Panc1 (cell line): ENCODE measurements around the gene GOPC. TPM values are rescaled to one million over a fixed set of nuclear protein-coding genes. Genes with fewer than 3 reads are reported as not detected.
A peak's percentile ranks its signal among the peaks of the same experiment; 100 is the strongest.

ENCODE experiments used
- ATAC-seq: fragments of 200-7000 bp; cut with Tn5 transposase; 2 replicates; pipeline ENCODE4 v1.9.1; 2020; ENCODE audit warnings: mild to moderate bottlenecking, moderate library complexity
- BruUV-seq: library from RNA; stranded (reverse); fragments of 400-500 nt; replicated peaks from 2 replicates; lab custom pipeline; 2021; lab: Mats Ljungman, UMichigan
- CTCF ChIA-PET: fragments of 300-600 bp; sonication (Branson Sonifier 250); formaldehyde crosslinking; loops from one replicate; lab custom pipeline; 2022; ENCODE audit warnings: antibody characterized with exemption; lab: Charles Lee
- POLR2A ChIA-PET: fragments of 300-600 bp; sonication (Branson Sonifier 250); formaldehyde crosslinking; loops from one replicate; lab custom pipeline; 2022; ENCODE audit warnings: antibody characterized with exemption; lab: Charles Lee
- DNase-seq: peaks from one replicate; pipeline ENCODE4 v3.0.0-alpha.2; 2010; ENCODE audit warnings: low read depth, low spot score
- H3K27ac ChIP-seq: 2 replicates; pipeline ENCODE4 v1.5.1; 2011; ENCODE audit warnings: mild to moderate bottlenecking, low read length, inconsistent platforms
- H3K27me3 ChIP-seq: fragments of 200-500 bp; sonication (Bioruptor generic); 2 replicates; pipeline ENCODE4 v1.6.0; 2014; ENCODE audit warnings: low read length, inconsistent platforms; ENCODE audit not compliant: control insufficient read depth, insufficient read depth
- H3K36me3 ChIP-seq: fragments of 200-500 bp; sonication (Bioruptor generic); 2 replicates; pipeline ENCODE4 v1.5.1; 2014; ENCODE audit warnings: inconsistent platforms, mild to moderate bottlenecking, low read length, moderate library complexity; ENCODE audit not compliant: control insufficient read depth, insufficient read depth
- H3K4me1 ChIP-seq: 2 replicates; pipeline ENCODE4 v1.5.1; 2011; ENCODE audit warnings: inconsistent platforms, mild to moderate bottlenecking, low read length, moderate library complexity; ENCODE audit not compliant: control insufficient read depth, insufficient read depth
- H3K4me3 ChIP-seq, 2 experiments: 2 replicates each; pipeline ENCODE4 v1.5.1; 2011 to 2012; ENCODE audit warnings: low read depth in 2 of 2, low read length in 2 of 2, mild to moderate bottlenecking in 2 of 2, inconsistent platforms in 1 of 2, moderate library complexity in 1 of 2
- H3K9me3 ChIP-seq: fragments of 200-500 bp; sonication (Bioruptor generic); 2 replicates; pipeline ENCODE4 v1.5.1; 2014; ENCODE audit warnings: low read depth, mild to moderate bottlenecking, inconsistent platforms, low read length, moderate library complexity; ENCODE audit not compliant: control insufficient read depth, insufficient read depth
- POLR2AphosphoS5 ChIP-seq: IDR thresholded peaks from 2 replicates; pipeline ENCODE4 v1.6.1; 2012; ENCODE audit warnings: mild to moderate bottlenecking, low read depth, low read length, moderate library complexity
- SIN3A ChIP-seq: IDR thresholded peaks from 2 replicates; pipeline ENCODE4 v1.6.1; 2012; ENCODE audit warnings: low read depth, mild to moderate bottlenecking, low read length, moderate library complexity, borderline replicate concordance; ENCODE audit not compliant: insufficient read depth
- TCF7L2 ChIP-seq: IDR thresholded peaks from 2 replicates; pipeline ENCODE4 v1.6.1; 2011; ENCODE audit warnings: mild to moderate bottlenecking, low read depth, low read length, inconsistent platforms
- in situ Hi-C: cut with HindIII; loops from 2 replicates; pipeline ENCODE4 v1.10.0; 2016; ENCODE audit warnings: low sequenced_read_pairs, low pct_unique_long_range_greater_than_20kb
- intact Hi-C: fragments of 100-400 bp; cut with micrococcal nuclease; formaldehyde crosslinking; loops from one replicate; pipeline ENCODE4 v1.10.0; 2022; ENCODE audit not compliant: unreplicated experiment
- total RNA-seq: library from RNA; stranded (reverse); gene quantifications from one replicate; pipeline ENCODE4 v1.2.1, GENCODE V29; 2021; ENCODE audit not compliant: unreplicated experiment
- TF ChIP-seq, protein P1 (sequence below): fragments of 450-650 bp; IDR thresholded peaks from 2 replicates; pipeline ENCODE4 v1.5.1; 2017; ENCODE audit warnings: mild to moderate bottlenecking
- TF ChIP-seq, protein P2 (sequence below), 2 experiments: IDR thresholded peaks; 2 replicates each; pipeline ENCODE4 v1.6.1; 2011 to 2012; ENCODE audit warnings: low read depth in 2 of 2, control low read depth in 1 of 2, low read length in 1 of 2, mild to moderate bottlenecking in 1 of 2, moderate library complexity in 1 of 2; ENCODE audit not compliant: insufficient read depth in 1 of 2

Gene GOPC
- total RNA-seq, 1 experiment from 2014 or later = 32.2 TPM

- in situ Hi-C loops = no loop called here
- POLR2A ChIA-PET = no interaction called here
- H3K27ac ChIP-seq = no peak overlapping the region
- no peaks in the 10 kb centered on the region for H3K36me3 ChIP-seq
- H3K27me3 ChIP-seq = no peaks in the 10 kb centered on the region; the same call in 1 of the 2 replicates
- H3K4me3 ChIP-seq = no peak overlapping the region
- DNase-seq (no peak), ATAC-seq (no peak)
- CTCF ChIA-PET = interaction anchor here (0.7 kb wide), 1 partner anchor 637 kb away, joined by 3 read pairs; no protein-coding TSS in a partner anchor
- intact Hi-C loops = no loop called here
- TF ChIP-seq TCF7L2 (no peak), POLR2AphosphoS5 (no peak), SIN3A (no peak)
- TF ChIP-seq, protein P1, sequence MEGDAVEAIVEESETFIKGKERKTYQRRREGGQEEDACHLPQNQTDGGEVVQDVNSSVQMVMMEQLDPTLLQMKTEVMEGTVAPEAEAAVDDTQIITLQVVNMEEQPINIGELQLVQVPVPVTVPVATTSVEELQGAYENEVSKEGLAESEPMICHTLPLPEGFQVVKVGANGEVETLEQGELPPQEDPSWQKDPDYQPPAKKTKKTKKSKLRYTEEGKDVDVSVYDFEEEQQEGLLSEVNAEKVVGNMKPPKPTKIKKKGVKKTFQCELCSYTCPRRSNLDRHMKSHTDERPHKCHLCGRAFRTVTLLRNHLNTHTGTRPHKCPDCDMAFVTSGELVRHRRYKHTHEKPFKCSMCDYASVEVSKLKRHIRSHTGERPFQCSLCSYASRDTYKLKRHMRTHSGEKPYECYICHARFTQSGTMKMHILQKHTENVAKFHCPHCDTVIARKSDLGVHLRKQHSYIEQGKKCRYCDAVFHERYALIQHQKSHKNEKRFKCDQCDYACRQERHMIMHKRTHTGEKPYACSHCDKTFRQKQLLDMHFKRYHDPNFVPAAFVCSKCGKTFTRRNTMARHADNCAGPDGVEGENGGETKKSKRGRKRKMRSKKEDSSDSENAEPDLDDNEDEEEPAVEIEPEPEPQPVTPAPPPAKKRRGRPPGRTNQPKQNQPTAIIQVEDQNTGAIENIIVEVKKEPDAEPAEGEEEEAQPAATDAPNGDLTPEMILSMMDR = no peak
- TF ChIP-seq, protein P2, sequence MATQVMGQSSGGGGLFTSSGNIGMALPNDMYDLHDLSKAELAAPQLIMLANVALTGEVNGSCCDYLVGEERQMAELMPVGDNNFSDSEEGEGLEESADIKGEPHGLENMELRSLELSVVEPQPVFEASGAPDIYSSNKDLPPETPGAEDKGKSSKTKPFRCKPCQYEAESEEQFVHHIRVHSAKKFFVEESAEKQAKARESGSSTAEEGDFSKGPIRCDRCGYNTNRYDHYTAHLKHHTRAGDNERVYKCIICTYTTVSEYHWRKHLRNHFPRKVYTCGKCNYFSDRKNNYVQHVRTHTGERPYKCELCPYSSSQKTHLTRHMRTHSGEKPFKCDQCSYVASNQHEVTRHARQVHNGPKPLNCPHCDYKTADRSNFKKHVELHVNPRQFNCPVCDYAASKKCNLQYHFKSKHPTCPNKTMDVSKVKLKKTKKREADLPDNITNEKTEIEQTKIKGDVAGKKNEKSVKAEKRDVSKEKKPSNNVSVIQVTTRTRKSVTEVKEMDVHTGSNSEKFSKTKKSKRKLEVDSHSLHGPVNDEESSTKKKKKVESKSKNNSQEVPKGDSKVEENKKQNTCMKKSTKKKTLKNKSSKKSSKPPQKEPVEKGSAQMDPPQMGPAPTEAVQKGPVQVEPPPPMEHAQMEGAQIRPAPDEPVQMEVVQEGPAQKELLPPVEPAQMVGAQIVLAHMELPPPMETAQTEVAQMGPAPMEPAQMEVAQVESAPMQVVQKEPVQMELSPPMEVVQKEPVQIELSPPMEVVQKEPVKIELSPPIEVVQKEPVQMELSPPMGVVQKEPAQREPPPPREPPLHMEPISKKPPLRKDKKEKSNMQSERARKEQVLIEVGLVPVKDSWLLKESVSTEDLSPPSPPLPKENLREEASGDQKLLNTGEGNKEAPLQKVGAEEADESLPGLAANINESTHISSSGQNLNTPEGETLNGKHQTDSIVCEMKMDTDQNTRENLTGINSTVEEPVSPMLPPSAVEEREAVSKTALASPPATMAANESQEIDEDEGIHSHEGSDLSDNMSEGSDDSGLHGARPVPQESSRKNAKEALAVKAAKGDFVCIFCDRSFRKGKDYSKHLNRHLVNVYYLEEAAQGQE (IDR thresholded peaks at IDR 0.05; ENCODE audit: insufficient read depth in 1 of 2, low read depth in 2 of 2, low read length in 1 of 2) = no peak
- no peaks in the 10 kb centered on the region for H3K9me3 ChIP-seq
- H3K4me1 ChIP-seq = peaks cover 6% of the 10 kb centered on the region
- no TSS peak for BruUV-seq
Measured at GRCh38 chr6:117607511-117607910, 5.2 kb upstream of the GOPC start.

DNA sequence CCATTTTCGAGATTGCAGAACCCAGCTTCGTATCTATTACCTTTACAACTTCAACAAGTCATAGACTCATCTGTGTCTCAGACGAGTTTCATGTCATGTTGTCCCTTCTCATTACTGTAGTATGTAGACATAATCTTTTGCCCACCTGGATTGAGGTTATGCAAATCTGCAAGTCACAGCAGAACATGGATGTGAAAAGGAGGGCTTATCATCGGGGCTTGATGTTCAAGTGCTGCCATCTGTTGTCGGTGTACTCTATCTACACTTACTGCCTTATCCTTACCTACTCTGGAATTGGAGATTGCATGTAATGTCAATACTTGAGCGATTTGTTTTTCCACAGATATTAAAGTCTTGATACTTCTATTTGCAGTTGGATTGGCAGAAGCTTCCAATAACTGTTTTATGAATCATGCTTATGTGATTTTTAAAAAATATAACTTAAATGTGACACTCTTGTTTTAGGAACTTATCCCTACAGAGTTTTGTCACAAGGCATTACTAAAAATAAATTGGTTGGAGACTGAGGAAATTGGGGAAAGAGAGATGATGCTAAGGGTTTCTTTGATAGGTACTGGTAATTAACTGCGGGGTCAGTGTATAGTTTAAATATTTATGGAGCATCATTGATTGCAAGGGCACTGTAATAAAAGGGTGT lies 3.0 kb upstream of the GOPC start:
- H3K4me3 ChIP-seq = no peak overlapping the region
- CTCF ChIA-PET = interaction anchor here (1.0 kb wide), 1 partner anchor 29 kb away, joined by 4 read pairs; no protein-coding TSS in a partner anchor

More for the DNA sequence above, 3.0 kb upstream of the GOPC start:
- Histone ChIP-seq H3K9me3 (no peaks in the 10 kb centered on the region), H3K36me3 (no peaks in the 10 kb centered on the region), H3K27me3 (no peaks in the 10 kb centered on the region), H3K27ac (no peak overlapping the region), H3K4me1 (peaks cover 8% of the 10 kb centered on the region)
- ATAC-seq (peak; percentile 51), DNase-seq (peak; percentile 70)
- in situ Hi-C loops = no loop called here
- BruUV-seq = no TSS peak
- intact Hi-C loops = loop anchor here (2.0 kb wide), 2 partner anchors 154 to 258 kb away; no protein-coding TSS in a partner anchor
- TF ChIP-seq SIN3A (no peak), TCF7L2 (no peak), POLR2AphosphoS5 (no peak)
- TF ChIP-seq, protein P1 = peak; percentile 91
- TF ChIP-seq, protein P2 (IDR thresholded peaks at IDR 0.05; ENCODE audit: insufficient read depth in 1 of 2, low read depth in 2 of 2, low read length in 1 of 2) = no peak
- POLR2A ChIA-PET = no interaction called here
